HK-2 (cell line): ENCODE measurements around the gene NFE2L3.
"Not testable (repeated sequence)": the region's sequence is repeated elsewhere in the genome, so short reads cannot be mapped to it uniquely, and the experiment has no call there.

ENCODE experiments used
- DNase-seq: peaks from one replicate; pipeline ENCODE4 v3.0.0-alpha.2; 2018; ENCODE audit not compliant: unreplicated experiment

The NFE2L3 gene

GRCh38 chr7:26167303-26167934 is 15.4 kb downstream of the NFE2L3 start:
- DNase-seq, result no peak

DNA sequence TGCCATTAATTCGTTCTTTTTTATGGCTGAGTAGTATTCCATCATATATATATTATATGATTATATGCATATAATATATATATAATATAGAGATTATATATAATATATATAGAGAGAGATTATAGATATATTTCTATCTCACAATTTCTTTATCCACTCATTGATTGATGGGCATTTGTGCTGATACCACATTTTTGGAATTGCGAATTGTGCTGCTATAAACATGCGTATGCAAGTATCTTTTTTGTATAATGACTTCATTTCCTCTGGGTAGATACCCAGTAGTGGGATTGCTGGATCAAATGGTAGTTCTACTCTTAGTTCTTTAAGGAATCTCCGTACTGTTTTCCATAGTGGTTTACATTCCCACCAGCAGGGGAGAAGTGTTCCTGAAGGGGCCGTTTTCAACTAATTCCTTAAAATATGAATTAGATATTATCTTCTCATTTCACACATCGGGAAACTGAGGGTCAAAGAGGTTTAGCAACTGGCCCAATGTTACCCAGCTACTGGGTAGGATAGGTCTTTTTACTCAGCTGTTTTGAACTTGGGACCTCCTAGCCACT is 16.5 kb downstream of the NFE2L3 start:
- no peak for DNase-seq

DNA sequence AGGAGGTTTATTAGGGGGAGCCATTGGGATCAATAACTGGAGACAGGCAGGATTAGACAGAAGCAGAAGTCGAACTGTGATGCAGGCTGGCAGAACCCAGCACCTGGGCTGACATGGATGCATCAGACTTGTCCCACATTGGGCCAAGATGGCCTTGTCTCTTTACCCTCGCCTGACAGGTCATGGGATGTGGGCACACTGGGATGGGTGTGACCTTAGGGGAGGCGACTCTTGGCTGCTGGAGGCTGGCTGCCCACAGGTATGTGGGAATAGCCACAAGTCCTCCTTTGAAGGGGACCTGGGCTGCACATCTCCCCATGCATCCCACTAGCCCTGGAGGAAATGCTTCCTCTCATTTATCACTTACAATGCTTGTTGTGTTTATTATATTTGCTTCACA is 17.3 kb downstream of the NFE2L3 start:
- no peak for DNase-seq

DNA sequence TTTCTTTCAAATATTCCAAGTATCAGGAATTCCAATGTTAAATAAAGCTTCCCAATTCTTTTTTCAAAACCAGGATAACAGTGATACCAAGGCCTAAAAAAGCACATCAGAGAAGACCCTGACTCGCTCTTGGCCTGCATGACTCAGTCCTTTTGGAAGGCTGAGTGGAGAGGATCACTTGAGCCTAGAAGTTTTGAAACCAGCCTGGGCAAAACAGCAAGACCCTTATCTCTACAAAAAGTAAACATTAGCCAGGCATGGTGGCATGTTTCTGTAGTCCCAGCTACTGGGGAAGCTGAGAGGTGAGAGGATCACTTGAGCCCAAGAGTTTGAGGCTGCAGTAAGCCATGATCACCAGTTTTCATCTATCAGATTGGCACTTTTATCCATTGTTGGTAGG is 18.7 kb downstream of the NFE2L3 start:
- DNase-seq, result no peak

DNA sequence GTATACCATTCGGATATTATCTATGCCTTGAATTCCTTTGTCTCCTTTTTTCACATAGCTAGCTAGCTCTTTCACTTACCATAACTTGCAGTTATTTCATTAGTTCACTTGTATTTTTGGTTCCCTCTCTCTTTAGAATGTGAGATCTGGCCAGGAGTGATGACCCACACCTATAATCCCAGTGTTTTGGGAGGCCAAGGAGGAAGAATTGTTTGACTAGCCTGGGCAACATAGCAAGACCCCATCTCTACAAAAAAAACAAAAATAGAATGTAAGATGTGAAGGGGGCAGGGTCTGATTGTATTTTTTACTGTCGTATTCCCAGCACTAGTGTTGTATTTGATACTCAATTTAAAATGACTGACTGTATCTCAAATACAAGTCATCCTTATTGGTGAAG is 19.6 kb downstream of the NFE2L3 start:
- no peak for DNase-seq

DNA sequence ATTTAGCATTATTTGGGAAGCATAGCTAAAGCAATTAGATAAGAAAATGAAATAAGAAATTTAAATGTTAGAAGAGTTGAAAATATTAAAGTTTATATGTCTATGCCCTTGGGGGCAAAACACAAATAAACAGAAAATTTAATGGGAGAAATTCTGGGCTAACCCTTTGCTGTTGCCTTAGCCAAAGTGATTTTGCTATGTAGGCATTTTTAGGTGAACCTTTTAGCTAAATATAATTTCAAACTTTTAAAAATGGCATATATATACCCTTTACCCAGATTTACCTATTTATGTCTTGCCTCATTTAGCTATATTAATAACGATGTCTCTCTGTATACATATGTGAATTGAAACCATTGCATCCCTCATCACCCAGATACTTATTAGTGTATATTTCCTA is 20.1 kb downstream of the NFE2L3 start:
- no peak for DNase-seq

GRCh38 chr7:26175903-26176302 is 23.9 kb downstream of the NFE2L3 start:
- DNase-seq, result not testable (repeated sequence)

- DNase-seq, result not testable (repeated sequence)
These were observed 24.7 kb downstream of the NFE2L3 start for GRCh38 chr7:26176696-26177095.

- DNase-seq, result not testable (repeated sequence)
These were observed 25.3 kb downstream of the NFE2L3 start for GRCh38 chr7:26177269-26177668.

DNA sequence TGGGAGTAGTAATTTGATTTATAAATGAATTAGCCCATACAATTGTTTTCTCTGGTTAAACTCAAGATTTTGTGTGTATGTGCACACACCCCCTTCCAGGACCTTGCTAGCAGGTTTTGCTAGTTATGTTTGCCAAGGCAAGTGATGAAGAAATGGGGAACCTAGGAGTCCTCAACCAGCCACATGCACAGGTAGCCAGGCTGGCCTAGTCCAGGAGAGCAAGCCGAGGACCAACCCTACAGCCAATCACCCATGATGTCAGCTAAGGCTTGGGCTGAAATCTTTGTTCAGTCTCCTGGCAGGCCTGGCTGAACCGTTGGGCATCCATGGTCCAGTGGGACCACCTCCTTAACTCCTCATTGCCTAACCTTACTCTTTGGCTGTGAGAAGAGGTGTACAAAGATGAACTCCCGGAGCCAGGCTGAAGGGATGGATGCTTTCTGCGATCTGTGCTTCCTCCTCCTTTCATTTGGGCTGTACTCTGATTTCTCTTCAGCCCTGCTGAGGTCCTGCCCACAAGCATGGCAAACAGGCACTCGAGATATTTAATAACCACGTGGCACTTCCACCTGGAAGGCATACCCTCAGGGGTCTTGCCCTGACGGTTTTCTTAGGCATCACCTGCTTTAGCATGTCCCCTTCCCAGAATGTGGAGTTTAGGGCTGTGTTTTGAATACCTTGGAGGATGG is 26.4 kb downstream of the NFE2L3 start:
- no peak for DNase-seq

DNA sequence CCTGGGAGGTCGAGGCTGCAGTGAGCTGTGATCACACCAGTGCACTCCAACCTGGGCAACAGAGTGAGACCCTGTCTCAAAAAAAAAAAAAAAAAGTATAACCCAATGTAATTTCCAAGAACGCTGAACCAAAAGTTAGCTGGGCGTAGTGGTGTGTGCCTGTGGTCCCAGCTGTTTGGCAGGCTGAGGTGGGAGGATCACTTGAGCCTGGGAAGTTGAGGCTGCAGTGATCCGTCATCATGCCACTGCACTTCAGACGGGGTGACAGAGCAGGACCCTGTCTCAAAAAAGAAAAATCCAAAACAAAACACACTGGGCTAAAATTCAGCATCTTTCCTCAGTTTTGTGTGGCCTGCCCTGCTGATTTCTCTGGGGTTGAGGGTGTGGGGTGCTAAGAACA is 27.4 kb downstream of the NFE2L3 start:
- no peak for DNase-seq

GRCh38 chr7:26179826-26180497 is 28.0 kb downstream of the NFE2L3 start:
- no peak for DNase-seq

GRCh38 chr7:26180792-26181198 is 28.8 kb downstream of the NFE2L3 start:
- DNase-seq, result no peak

DNA sequence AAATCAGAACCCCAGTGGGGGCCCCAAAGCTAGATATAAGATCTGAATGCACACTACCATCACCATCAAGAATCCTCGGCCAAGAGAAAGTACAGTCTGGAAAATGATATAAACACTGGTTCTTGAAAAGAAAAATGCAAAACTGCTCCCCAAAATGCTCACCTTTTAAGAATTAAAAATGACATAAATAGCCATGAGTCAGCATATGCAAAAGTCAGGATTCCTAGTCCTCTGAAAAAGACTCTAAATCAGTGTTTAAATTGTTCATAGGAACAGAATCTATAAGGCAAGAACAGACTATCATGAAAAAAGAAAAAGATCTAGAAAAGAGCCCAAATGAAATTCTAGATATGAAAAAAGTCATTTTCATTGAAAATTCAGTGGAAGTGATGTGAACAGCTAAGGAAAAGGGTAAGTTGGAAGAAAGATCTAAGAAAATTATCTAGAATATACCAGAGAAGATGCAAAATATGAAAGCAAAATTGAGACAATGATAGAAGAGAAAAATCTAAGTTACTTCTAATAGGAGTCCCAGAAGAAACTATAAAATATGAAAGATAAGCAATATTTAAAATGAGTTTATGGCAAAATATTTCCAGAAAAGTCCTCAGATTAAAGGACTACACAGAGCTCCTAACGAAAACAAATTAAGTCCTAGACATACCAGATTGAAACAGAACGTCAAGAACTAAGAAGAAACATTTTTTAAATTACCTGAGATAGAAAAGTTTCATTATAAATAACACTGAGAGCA is 29.7 kb downstream of the NFE2L3 start:
- DNase-seq, result no peak

- no peak for DNase-seq
These were observed 30.3 kb downstream of the NFE2L3 start for GRCh38 chr7:26182283-26182682.

GRCh38 chr7:26182706-26183105 is 30.7 kb downstream of the NFE2L3 start:
- no peak for DNase-seq

DNA sequence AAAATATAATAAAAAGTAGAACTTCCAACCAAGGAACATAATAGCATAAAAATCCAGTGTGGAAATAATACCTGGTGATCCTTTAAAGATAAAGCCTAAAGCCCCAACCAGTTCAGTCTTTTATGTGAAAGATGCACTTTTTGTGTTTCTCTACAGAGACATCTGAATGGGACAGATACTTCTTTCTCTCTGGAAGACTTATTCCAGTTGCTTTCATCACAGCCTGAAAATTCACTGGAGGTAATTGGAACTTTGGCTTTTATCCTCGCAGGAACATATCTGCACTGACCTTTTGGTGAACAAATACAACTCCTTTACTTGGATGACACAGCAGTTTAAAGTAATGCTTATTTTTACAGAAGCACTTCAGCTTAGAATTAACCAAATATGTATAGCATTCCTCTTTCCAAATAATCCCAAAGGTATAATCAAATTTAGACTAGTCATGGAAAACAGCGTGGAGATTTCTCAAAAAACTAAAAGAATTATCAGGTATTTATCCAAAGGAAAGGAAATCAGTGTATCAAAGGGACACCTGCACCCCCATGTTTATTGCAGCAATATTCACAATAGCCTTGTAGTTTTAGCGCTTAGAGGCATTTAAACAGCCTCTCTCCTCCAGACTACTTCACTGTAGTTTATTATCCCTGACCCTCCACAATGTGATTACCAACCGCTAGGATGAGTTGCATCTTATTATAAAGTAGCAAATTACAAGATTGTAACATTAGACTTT is 31.7 kb downstream of the NFE2L3 start:
- no peak for DNase-seq

- DNase-seq, result not testable (repeated sequence)
These were observed 32.5 kb downstream of the NFE2L3 start for GRCh38 chr7:26184281-26185101.

DNA sequence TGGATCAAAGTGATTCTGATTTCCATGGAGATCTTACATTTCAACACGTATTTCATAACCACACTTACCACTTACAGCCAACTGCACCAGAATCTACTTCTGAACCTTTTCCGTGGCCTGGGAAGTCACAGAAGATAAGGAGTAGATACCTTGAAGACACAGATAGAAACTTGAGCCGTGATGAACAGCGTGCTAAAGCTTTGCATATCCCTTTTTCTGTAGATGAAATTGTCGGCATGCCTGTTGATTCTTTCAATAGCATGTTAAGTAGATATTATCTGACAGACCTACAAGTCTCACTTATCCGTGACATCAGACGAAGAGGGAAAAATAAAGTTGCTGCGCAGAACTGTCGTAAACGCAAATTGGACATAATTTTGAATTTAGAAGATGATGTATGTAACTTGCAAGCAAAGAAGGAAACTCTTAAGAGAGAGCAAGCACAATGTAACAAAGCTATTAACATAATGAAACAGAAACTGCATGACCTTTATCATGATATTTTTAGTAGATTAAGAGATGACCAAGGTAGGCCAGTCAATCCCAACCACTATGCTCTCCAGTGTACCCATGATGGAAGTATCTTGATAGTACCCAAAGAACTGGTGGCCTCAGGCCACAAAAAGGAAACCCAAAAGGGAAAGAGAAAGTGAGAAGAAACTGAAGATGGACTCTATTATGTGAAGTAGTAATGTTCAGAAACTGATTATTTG is 33.3 kb downstream of the NFE2L3 start:
- DNase-seq, result no peak

DNA sequence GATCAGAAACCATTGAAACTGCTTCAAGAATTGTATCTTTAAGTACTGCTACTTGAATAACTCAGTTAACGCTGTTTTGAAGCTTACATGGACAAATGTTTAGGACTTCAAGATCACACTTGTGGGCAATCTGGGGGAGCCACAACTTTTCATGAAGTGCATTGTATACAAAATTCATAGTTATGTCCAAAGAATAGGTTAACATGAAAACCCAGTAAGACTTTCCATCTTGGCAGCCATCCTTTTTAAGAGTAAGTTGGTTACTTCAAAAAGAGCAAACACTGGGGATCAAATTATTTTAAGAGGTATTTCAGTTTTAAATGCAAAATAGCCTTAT is 33.8 kb downstream of the NFE2L3 start:
- no peak for DNase-seq
